Cardiac fibroblast (primary cell): ENCODE data around the gene RBM4.
A peak's percentile ranks its signal among the peaks of the same experiment; 100 is the strongest.

Experiments
- DNase-seq, 2 donors: peaks; one replicate each; pipeline versions ENCODE4 v3.0.0 to v3.0.0-alpha.2; 2010; ENCODE audit warnings: low read depth in 2 of 2
- H3K4me3 ChIP-seq, 2 donors: replicated peaks in 1 of 2; 1 replicate in 1 of 2; 2 replicates in 1 of 2; pipeline ENCODE4 v1.5.1; 2011; ENCODE audit warnings: low read depth in 2 of 2, low read length in 2 of 2, mild to moderate bottlenecking in 2 of 2, moderate library complexity in 1 of 2
- CTCF ChIP-seq: IDR thresholded peaks from one replicate; pipeline ENCODE4 v1.5.1; 2011; ENCODE audit warnings: low read depth, mild to moderate bottlenecking, low read length, inconsistent platforms

Gene RBM4

GRCh38 chr11:66693356-66694055 is 55.0 kb downstream of the RBM4 start:
- no peak for DNase-seq
- no peak overlapping the region for H3K4me3 ChIP-seq
- TF ChIP-seq CTCF: no peak

GRCh38 chr11:66694056-66694410 is 55.5 kb downstream of the RBM4 start:
- DNase-seq: no peak
- no peak for TF ChIP-seq CTCF
- no peak overlapping the region for H3K4me3 ChIP-seq

- H3K4me3 ChIP-seq: no peak overlapping the region
Observed at GRCh38 chr11:66694732-66695207, 56.3 kb downstream of the RBM4 start.

More at GRCh38 chr11:66694732-66695207, 56.3 kb downstream of the RBM4 start:
- DNase-seq: peak; percentile 98
- peak; percentile 90 for TF ChIP-seq CTCF
